NCI-H524 (cell line): ENCODE data around the gene NR2C1.
"Not testable (repeated sequence)": the region's sequence is repeated elsewhere in the genome, so short reads cannot be mapped to it uniquely, and the experiment has no call there.

Experiments used
- DNase-seq, 2 experiments: peaks; one replicate each; lab custom pipeline; 2025; lab: John Stamatoyannopoulos, UW

The NR2C1 gene

DNA sequence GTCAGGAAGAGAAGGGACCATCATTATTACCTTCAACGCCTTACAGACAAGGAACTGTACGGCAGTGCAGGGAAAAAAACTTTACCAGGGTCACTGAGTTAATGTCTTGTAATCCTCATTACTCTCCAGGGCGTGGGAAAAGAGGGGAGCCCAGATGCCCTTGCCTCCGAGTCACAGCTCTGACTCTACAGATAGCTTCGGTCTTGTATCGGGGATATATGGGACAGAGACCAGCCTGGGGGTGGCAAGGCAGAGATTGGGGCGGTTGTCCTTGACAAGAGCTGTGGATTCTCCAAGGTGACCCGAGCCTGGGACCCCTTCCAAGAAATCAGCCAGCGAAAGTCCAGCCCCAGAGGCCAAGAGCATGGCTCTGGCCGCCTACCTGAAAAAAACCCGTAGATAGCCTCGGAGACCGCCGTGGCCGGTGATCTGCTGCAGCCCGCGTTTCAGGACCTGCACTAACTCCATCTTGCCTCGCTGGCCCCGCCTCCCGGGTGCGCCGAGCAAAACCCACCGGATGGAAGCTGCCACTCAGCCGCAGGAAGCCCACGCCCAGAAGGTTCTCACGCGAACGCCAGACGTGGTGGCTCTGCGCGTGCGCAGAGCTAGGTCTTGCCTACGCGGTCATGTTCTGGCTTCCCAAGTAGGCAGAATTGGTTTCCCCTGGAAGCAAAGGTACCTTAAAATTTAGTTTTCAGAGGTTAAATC lies 70.1 kb downstream of the NR2C1 start, which contains the start of gene NDUFA12:
NDUFA12 (minus strand) TSS at position 485 of the 708 bp plus-strand sequence; CDS start at position 468, 17 bp downstream.
- DNase-seq = peak; percentile 81 to 95

GRCh38 chr12:95002754-95003153 lies 70.7 kb downstream of the NR2C1 start:
- DNase-seq = no peak

- DNase-seq = no peak
Measured at GRCh38 chr12:94998326-94998725, 75.1 kb downstream of the NR2C1 start.

GRCh38 chr12:94997726-94998125 lies 75.7 kb downstream of the NR2C1 start:
- DNase-seq = no peak

- DNase-seq = no peak
Measured at GRCh38 chr12:94997061-94997460, 76.4 kb downstream of the NR2C1 start.

DNA sequence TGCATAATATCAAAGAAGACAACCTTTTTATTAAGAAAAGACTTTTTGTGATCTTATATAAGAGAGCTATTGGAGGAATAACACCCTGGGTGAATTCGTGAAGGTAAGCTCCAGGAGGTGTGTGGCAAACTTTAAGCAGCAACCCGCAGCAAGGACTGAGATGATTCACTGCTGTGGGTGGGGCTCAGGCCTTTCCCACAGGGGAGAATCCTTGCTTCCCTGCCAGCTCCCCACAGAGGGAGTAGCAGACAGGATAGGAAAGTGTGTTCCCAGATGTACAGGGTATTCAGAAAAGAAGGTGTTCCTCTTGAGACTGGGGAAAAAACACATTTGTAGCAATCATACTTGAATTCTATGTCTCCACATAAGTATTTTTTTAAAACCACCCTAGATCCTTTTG lies 79.1 kb downstream of the NR2C1 start:
- no peak for DNase-seq

DNA sequence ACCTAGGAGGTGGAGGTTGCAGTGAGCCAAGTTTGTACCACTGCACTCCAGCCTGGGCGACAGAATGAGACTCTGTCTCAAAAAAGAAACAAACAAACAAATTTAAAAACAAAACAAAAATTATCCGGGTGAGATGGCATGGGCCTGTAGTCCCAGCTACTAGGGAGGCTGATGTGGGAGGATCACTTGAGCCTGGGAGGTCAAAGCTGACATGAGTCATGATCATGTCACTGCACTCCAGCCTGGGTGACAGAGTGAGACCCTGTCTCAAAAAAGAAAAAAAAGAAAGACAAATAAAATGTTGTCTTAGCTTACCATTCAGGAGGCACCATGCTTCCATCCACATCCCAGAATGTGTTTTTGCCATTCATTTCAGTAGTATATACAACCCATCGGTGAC lies 79.6 kb downstream of the NR2C1 start:
- not testable (repeated sequence) for DNase-seq

DNA sequence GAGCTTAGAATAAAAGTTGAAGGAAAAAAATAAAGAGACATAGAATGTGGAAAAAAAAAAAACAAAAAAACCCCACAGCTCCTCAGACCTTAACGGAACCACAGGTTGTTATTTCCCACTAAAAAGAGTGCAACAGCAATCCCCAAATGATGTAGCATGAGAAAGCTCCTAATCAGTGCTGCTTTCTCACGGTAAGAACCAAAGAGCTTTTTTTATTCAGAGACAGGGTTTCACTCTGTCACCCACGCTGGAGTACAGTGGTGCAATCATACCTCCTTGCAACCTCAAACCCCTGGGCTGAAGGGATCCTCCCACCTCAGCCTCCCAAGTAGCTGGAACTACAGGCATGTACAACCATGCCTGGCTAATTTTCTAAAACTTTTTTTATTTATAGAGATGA lies 83.2 kb downstream of the NR2C1 start:
- DNase-seq = no peak

DNA sequence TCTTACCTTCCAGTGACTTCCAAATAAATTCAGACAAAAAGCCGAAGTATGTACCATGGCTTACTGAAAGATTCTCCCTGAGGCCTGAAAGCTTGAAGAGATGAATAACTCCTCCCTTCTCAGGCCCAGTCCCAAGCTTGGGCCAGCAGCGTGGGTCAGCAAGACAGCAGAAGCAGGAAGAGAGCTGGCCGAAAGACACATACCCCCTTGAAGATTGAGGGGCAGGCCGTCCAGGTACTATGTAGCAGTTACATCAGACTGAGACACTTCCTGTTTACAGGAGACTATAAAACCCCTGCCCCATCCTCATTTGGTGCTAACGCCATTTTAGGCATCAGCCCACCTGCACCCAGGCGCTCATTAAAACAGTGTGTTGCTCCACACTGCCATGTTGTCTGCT lies 84.9 kb downstream of the NR2C1 start:
- DNase-seq = no peak

DNA sequence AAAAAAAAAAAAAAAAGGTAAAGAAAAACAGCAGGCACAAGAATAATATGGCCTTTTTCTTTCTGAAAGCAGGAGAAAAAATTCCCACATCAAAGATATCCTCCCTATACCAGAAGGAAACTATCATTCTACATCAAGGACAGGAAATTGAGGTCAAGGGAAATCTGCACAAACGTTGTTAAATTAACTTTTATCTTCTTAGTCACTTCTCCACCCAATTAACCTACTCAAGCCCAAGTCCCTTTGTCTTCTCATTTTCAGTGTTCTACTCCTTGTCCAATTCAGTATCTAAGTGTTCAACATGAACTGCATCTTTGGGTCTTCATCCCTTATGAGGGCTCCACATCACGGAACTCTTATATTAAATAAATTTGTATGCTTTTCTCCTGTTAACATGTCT lies 85.6 kb downstream of the NR2C1 start:
- no peak for DNase-seq

DNA sequence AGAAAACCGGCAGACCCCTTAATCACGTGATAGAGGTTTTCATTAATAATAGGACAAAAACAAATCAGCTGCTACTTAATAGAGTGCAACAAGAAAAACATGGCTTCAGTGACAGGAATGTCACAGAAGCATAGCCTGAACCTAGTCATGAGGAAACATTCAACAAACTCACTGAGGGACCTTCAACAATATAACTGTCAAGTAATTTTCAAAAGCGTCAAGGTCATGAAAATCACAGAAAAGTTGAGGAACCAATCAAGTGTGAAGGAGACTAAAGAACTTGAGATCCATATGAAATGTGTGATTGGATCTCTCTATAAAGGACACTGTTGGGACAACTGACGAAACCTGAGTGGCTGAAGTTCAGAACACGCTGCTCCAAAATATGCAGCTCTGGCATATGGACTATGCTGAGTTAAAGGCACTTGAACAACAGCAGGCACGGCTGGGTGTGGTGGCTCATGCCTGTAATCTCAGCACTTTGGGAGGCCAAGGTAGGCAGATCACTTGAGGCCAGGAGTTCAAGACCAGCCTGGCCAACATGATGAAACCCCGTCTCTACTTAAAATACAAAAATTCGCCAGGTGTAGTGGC lies 86.2 kb downstream of the NR2C1 start:
- DNase-seq = no peak

DNA sequence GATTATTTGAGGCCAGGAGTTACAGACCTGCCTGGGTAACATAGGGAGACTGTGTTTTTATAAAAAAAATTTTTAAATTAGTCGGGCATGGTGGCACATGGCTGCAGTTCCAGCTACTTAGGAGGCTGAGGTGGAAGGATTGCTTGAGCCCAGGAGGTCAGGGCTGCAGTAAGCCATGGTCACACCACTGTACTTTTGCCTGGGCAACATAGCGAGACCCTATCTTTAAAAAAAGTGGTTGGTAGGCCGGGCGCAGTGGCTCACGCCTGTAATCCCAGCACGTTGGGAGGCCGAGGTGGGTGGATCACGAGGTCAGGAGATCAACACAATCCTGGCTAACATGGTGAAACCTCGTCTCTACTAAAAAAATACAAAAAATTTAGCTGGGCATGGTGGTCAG lies 88.3 kb downstream of the NR2C1 start:
- not testable (repeated sequence) for DNase-seq

DNA sequence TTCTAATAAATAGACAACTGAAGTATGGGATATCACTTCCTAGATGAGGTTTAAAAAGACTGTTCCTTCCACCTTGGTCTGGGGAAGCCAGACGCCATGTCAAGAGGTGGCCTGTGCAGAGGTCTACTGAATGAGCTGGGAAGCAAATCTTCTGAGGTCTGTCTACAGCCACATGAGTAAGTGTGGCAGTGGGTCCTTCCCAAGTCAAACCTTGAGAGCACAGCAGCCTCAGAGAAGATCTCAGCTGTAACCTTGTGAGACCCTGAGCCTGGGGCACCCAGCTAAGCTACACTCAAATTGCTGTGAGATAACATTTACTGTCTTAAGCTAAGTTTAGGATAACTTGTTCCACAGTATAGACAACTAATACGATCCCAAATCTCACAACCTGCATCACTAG lies 90.1 kb downstream of the NR2C1 start:
- DNase-seq = no peak

DNA sequence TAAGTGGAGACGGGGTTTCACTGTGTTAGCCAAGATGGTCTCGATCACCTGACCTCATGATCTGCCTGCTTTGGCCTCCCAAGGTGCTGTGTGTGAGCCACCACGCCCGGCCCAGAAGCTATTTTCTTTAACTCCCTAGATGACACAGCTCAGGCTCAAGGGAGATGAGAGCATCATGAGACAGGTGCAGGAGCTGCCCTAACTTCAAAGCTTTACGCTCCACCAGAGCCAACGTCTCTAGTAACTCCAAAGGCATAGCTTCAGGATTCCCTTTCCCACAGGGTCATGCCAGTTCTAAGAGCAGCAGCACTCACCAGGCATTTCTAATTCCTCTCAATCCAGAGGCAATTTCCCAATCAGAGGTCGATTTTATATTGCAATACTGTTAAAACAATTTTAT lies 91.0 kb downstream of the NR2C1 start:
- no peak for DNase-seq

GRCh38 chr12:94980577-94980976 lies 92.8 kb downstream of the NR2C1 start:
- DNase-seq = peak in 1 of 2 experiments; percentile 3

DNA sequence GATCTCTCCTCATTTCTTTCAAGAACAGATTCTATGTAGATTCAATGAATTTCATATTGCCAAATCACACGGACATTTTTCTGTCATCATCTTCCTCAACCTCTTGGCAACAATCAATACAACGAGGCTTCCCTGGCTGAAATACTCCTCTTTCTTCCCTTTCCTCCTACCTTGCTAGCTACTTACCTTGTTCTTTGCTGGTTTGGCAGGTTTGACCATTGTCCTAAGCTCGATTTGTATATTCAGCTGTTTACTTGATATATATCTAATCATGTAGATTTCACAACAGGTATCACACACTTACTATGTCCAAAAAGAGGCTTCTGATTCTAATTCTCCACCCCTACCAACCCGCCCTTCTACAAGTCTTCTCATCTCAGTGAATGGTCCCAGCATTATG lies 93.5 kb downstream of the NR2C1 start:
- no peak for DNase-seq

DNA sequence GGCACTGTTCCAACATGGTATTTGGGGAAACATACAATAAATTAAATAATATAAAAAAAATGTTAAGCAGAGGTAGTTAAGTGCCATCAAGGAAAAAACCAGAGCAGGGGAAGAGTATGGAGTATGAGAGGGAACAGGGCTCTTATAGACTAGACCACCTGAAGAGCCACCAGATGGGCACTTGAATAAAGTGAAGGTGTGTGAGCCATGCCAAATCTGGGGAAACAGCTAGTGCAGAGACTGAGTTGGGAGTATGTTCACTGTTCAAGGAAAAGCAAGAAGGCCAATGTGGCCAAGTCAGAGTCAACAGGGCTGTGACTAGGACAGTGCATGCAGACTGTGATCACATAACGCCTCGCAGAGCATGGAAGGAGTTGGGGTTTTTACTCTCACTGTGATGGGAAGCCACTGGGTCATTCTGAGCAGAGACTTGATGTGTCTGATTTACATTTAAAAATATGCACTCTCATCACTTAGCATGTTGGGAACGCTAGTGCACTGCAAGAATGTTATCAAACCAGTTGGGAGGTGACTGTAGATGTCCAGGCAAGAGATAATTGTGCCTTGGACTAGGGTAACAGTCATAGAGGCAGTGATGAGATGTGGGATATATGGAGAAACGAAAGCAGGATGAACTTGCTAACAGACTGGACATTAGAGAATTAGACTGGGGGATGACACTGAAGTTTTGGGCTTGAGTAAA lies 95.5 kb downstream of the NR2C1 start:
- DNase-seq = peak; percentile 52 to 76

GRCh38 chr12:94973221-94973620 lies 100.2 kb downstream of the NR2C1 start:
- peak; percentile 68 to 86 for DNase-seq

- DNase-seq = no peak
Measured at GRCh38 chr12:94972795-94973194, 100.6 kb downstream of the NR2C1 start.

DNA sequence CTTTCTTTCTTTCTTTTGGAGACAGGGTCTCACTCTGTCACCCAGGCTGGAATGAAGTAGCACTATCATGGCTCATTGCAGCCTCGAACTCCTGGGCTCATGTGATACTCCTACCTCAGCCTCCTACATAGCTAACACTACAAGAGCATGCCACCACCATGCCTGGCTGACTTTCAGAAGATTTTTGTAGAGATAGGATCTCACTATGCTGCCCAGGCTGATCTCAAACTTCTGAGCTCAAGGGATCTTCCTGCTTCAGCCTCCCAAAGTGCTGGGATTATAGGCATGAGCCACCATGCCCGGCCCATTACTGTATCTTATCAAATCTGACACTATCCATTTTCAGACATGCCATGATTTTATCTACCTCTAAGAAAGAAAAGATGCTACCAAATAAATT lies 101.5 kb downstream of the NR2C1 start:
- DNase-seq = no peak

GRCh38 chr12:94970560-94970959 lies 102.9 kb downstream of the NR2C1 start:
- no peak for DNase-seq
